ENCODE results near the gene WDTC1. TPM values are rescaled to one million over a fixed set of nuclear protein-coding genes. Genes with fewer than 3 reads are reported as not detected.
A peak's percentile ranks its signal among the peaks of the same experiment; 100 is the strongest.

Gene WDTC1
- total RNA-seq, 1 donor from 2014 or later: 18.2 TPM

GRCh38 chr1:27356277-27356618, 121.8 kb downstream of the WDTC1 start:
- Histone ChIP-seq H3K27ac (ENCODE audit: low read depth, low read length) (no peak overlapping the region), H3K9me3 (ENCODE audit: insufficient read depth, low read depth, low read length) (no peaks in the 10 kb centered on the region), H3K4me3 (ENCODE audit: insufficient read depth, low read depth, low read length) (no peak overlapping the region), H3K36me3 (ENCODE audit: insufficient read depth, low read length) (peaks cover 3% of the 10 kb centered on the region), H3K27me3 (ENCODE audit: insufficient read depth, low read length) (no peaks in the 10 kb centered on the region), H3K4me2 (ENCODE audit: low read length) (no peak overlapping the region), H3K4me1 (ENCODE audit: insufficient read depth, low read length) (no peaks in the 10 kb centered on the region), H4K20me1 (ENCODE audit: insufficient read depth, low read length) (no peaks in the 10 kb centered on the region), H2AFZ (ENCODE audit: low read depth, low read length) (no peak overlapping the region), H3K79me2 (ENCODE audit: insufficient read depth, low read length) (no peaks in the 10 kb centered on the region), H3K9ac (ENCODE audit: low read length) (no peak overlapping the region)
- FAIRE-seq (no peak), DNase-seq (ENCODE audit: low read depth) (no peak)
- no peak for TF ChIP-seq EZH2 (IDR thresholded peaks at IDR 0.05; ENCODE audit: insufficient read depth, low read length)
- H3K4me1 Mint-ChIP-seq (ENCODE audit: low read depth, unreplicated experiment): no peaks in the 10 kb centered on the region
- no peak overlapping the region for H3K4me3 Mint-ChIP-seq (ENCODE audit: unreplicated experiment)
- peaks cover 27% of the 10 kb centered on the region for H3K27me3 Mint-ChIP-seq (ENCODE audit: low read depth, unreplicated experiment)
- H3K27ac Mint-ChIP-seq (ENCODE audit: unreplicated experiment): no peak overlapping the region
- peaks cover 24% of the 10 kb centered on the region for H3K36me3 Mint-ChIP-seq (ENCODE audit: low read depth, unreplicated experiment)
- H3K9me3 Mint-ChIP-seq (ENCODE audit: unreplicated experiment): no peaks in the 10 kb centered on the region

DNA sequence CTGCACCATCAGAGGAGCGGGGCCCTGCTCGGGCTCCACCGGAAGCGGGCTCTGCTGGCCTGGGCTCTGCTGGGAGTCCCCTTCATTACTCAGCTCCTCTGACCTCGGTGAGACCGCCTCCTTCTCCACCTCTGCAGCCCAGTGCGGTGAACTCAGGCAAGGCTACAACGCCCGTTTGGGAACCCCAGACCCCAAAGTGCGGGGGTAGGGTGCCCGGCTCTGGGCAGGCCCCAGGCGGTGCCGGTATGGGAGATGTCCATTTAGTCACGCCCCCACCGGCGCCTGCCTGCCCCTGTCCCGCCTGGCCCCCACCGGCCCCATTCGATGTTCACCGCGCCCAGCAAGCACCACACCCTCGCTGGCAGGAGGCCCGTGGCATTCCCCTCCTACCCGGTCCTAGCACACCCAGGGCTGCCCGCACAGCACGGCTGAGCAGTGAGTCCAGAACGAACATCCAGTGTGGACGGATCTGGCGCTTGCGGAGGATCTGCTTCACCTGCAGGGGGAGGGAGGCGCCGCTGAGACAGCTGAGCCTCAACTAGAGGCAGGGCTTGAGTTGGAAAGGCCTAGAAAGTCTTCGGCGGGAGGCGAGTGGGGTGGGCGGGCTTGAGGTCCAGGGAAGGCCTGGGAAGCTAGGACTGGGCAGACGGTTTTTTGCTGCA, 122.3 kb downstream of the WDTC1 start:
- FAIRE-seq (no peak), DNase-seq (ENCODE audit: low read depth) (no peak)
- no peaks in the 10 kb centered on the region for H4K20me1 ChIP-seq (ENCODE audit: insufficient read depth, low read length)
- peaks cover 3% of the 10 kb centered on the region for H3K36me3 ChIP-seq (ENCODE audit: insufficient read depth, low read length)
- H3K27me3 Mint-ChIP-seq (ENCODE audit: low read depth, unreplicated experiment): peaks cover 28% of the 10 kb centered on the region
- no peak overlapping the region for H3K4me2 ChIP-seq (ENCODE audit: low read length)
- no peaks in the 10 kb centered on the region for H3K4me1 ChIP-seq (ENCODE audit: insufficient read depth, low read length)
- no peak overlapping the region for H3K4me3 Mint-ChIP-seq (ENCODE audit: unreplicated experiment)
- H3K9ac ChIP-seq (ENCODE audit: low read length): no peak overlapping the region
- H3K27ac Mint-ChIP-seq (ENCODE audit: unreplicated experiment): no peak overlapping the region
- H3K27ac ChIP-seq (ENCODE audit: low read depth, low read length): no peak overlapping the region
- H3K9me3 Mint-ChIP-seq (ENCODE audit: unreplicated experiment): no peaks in the 10 kb centered on the region
- no peaks in the 10 kb centered on the region for H3K4me1 Mint-ChIP-seq (ENCODE audit: low read depth, unreplicated experiment)
- H3K79me2 ChIP-seq (ENCODE audit: insufficient read depth, low read length): no peaks in the 10 kb centered on the region
- H3K9me3 ChIP-seq (ENCODE audit: insufficient read depth, low read depth, low read length): no peaks in the 10 kb centered on the region
- peaks cover 27% of the 10 kb centered on the region for H3K36me3 Mint-ChIP-seq (ENCODE audit: low read depth, unreplicated experiment)
- TF ChIP-seq EZH2 (IDR thresholded peaks at IDR 0.05; ENCODE audit: insufficient read depth, low read length): no peak
- TF ChIP-seq, protein P1, sequence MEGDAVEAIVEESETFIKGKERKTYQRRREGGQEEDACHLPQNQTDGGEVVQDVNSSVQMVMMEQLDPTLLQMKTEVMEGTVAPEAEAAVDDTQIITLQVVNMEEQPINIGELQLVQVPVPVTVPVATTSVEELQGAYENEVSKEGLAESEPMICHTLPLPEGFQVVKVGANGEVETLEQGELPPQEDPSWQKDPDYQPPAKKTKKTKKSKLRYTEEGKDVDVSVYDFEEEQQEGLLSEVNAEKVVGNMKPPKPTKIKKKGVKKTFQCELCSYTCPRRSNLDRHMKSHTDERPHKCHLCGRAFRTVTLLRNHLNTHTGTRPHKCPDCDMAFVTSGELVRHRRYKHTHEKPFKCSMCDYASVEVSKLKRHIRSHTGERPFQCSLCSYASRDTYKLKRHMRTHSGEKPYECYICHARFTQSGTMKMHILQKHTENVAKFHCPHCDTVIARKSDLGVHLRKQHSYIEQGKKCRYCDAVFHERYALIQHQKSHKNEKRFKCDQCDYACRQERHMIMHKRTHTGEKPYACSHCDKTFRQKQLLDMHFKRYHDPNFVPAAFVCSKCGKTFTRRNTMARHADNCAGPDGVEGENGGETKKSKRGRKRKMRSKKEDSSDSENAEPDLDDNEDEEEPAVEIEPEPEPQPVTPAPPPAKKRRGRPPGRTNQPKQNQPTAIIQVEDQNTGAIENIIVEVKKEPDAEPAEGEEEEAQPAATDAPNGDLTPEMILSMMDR (IDR thresholded peaks at IDR 0.05; ENCODE audit: insufficient read depth, low read depth, low read length): no peak
- H3K4me3 ChIP-seq (ENCODE audit: insufficient read depth, low read depth, low read length): no peak overlapping the region
- no peaks in the 10 kb centered on the region for H3K27me3 ChIP-seq (ENCODE audit: insufficient read depth, low read length)
- H2AFZ ChIP-seq (ENCODE audit: low read depth, low read length): no peak overlapping the region

DNA sequence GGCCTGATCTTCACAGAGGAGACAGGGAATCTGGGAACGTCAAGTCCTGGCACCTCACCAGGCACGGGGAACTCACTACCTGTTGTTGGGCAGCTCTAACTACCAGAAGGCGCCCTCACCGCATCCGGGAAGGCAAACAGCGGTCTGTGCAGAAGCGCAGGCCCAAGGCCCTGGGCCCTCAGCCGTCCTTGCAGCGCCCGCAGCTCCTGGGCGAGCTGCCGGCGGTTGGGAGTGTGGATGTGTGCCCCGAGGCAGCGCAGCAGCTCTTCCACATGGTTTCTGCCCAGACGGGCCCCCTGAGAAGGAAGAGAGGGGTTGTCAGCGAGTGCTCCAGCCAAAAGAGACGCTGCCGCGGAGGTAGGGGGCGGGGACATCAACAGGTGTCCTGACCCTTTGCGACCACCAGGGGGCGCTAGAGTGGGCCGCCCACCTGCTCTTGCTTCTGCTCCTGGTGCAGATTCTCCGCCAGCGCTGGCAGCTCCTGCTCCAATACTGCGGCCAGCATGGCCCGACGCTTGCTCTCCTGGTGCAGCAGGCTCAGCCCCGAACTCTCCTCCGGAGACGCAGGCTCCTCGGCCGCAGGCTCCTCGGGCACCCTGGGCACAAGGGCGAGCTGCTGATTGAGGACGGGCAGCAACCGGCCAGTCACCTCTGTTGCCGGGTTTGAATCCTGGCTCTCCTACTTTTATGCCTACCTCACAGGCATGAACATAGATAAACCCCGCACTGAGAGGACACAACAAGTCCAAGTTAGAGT, 123.0 kb downstream of the WDTC1 start:
- peaks cover 3% of the 10 kb centered on the region for H3K36me3 ChIP-seq (ENCODE audit: insufficient read depth, low read length)
- H3K27me3 ChIP-seq (ENCODE audit: insufficient read depth, low read length): no peaks in the 10 kb centered on the region
- H2AFZ ChIP-seq (ENCODE audit: low read depth, low read length): peak overlapping the region; percentile 16
- DNase-seq (ENCODE audit: low read depth): no peak
- TF ChIP-seq, protein P1 (IDR thresholded peaks at IDR 0.05; ENCODE audit: insufficient read depth, low read depth, low read length): peak; percentile 72
- no peak for TF ChIP-seq EZH2 (IDR thresholded peaks at IDR 0.05; ENCODE audit: insufficient read depth, low read length)
- H3K27ac ChIP-seq (ENCODE audit: low read depth, low read length): no peak overlapping the region
- no peak overlapping the region for H3K4me3 Mint-ChIP-seq (ENCODE audit: unreplicated experiment)
- H3K9me3 ChIP-seq (ENCODE audit: insufficient read depth, low read depth, low read length): no peaks in the 10 kb centered on the region
- no peaks in the 10 kb centered on the region for H3K79me2 ChIP-seq (ENCODE audit: insufficient read depth, low read length)
- H3K4me3 ChIP-seq (ENCODE audit: insufficient read depth, low read depth, low read length): no peak overlapping the region
- no peaks in the 10 kb centered on the region for H4K20me1 ChIP-seq (ENCODE audit: insufficient read depth, low read length)
- H3K27me3 Mint-ChIP-seq (ENCODE audit: low read depth, unreplicated experiment): peaks cover 33% of the 10 kb centered on the region
- peak overlapping the region; percentile 67 for H3K4me2 ChIP-seq (ENCODE audit: low read length)
- no peak overlapping the region for H3K9ac ChIP-seq (ENCODE audit: low read length)
- H3K27ac Mint-ChIP-seq (ENCODE audit: unreplicated experiment): no peak overlapping the region
- no peaks in the 10 kb centered on the region for H3K9me3 Mint-ChIP-seq (ENCODE audit: unreplicated experiment)
- FAIRE-seq: no peak
- H3K4me1 ChIP-seq (ENCODE audit: insufficient read depth, low read length): no peaks in the 10 kb centered on the region
- H3K36me3 Mint-ChIP-seq (ENCODE audit: low read depth, unreplicated experiment): peaks cover 31% of the 10 kb centered on the region
- no peaks in the 10 kb centered on the region for H3K4me1 Mint-ChIP-seq (ENCODE audit: low read depth, unreplicated experiment)

Other genes starting within 250 kb of the WDTC1 start
- 16.4 and 19.2 TPM in 2 replicates for gene TRNP1, start 240.9 kb upstream of the WDTC1 start, total RNA-seq
- 5.9 and 9.8 TPM in 2 replicates for gene TENT5B, start 221.8 kb upstream of the WDTC1 start, total RNA-seq
- gene SLC9A1, start 79.5 kb upstream of the WDTC1 start, total RNA-seq: 49.3 and 55.0 TPM in 2 replicates
- 43.8 and 46.0 TPM in 2 replicates for gene TMEM222, start 87.5 kb downstream of the WDTC1 start, total RNA-seq
- gene SYTL1, start 107.4 kb downstream of the WDTC1 start, total RNA-seq: 10.7 and 12.2 TPM in 2 replicates
- 12.8 and 16.8 TPM in 2 replicates for gene MAP3K6, start 132.3 kb downstream of the WDTC1 start, total RNA-seq
- not detected in 2 replicates for gene FCN3, start 140.2 kb downstream of the WDTC1 start, total RNA-seq
- not detected in 2 replicates for gene CD164L2, start 148.7 kb downstream of the WDTC1 start, total RNA-seq
- 0.75 and 0.86 TPM in 2 replicates for gene GPR3, start 158.0 kb downstream of the WDTC1 start, total RNA-seq